SK-N-SH treated with all-trans-retinoic acid at 6 μM for 48 hours (cell line): ENCODE data around the gene ZNG1F.
"Not testable (repeated sequence)": the region's sequence is repeated elsewhere in the genome, so short reads cannot be mapped to it uniquely, and the experiment has no call there.

Source experiments
- CSDC2 ChIP-seq: fragments of 250-450 bp; sonication (Bioruptor Pico); IDR thresholded peaks from 2 replicates; pipeline ENCODE4 v1.5.0; 2020; ENCODE audit warnings: mild to moderate bottlenecking, moderate library complexity
- ISL1 ChIP-seq: fragments of 250-450 bp; sonication (Bioruptor Pico); IDR thresholded peaks from 2 replicates; pipeline ENCODE4 v2.1.2; 2022; ENCODE audit warnings: mild to moderate bottlenecking, moderate library complexity
- OSR1 ChIP-seq: fragments of 250-450 bp; sonication (Bioruptor Pico); IDR thresholded peaks from 2 replicates; pipeline ENCODE4 v1.8.0; 2022; ENCODE audit warnings: moderate library complexity, mild to moderate bottlenecking, inconsistent platforms
- PPARA ChIP-seq: fragments of 250-450 bp; sonication (Bioruptor Pico); IDR thresholded peaks from 2 replicates; pipeline ENCODE4 v1.5.0; 2020; ENCODE audit warnings: mild to moderate bottlenecking, borderline replicate concordance

DNA sequence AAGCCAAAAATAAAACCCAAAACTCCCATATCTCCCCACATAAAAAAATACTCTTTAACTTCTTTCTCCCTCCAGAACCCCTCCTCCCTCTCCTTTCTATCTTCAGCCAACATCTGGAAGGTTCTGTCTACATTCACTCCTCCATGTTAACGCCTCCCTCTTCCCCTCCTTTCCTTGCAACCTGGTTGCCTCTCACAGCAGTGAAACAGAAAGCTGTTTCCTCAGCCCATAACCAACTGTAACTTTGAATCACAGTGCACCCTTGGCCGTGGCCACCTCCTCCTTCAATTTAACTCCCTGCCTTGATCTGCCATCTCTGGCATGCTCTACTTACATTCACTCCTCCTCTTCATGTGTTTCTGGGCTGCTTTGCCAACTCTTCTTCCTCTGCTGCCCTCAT, 94.1 kb downstream of the ZNG1F start:
- TF ChIP-seq CSDC2, OSR1, PPARA, ISL1 (CRISPR knock-in tag): not testable (repeated sequence)
